ENCODE data around the gene MARCHF9. TPM values are rescaled to one million over a fixed set of nuclear protein-coding genes. Genes with fewer than 3 reads are reported as not detected.

MARCHF9 gene
- total and polyA plus RNA-seq, 2 experiments from 2014 or later = 0.18 to 0.97 TPM

- WGBS, 2 experiments (ENCODE audit: low coverage in 1 of 2, low lambda C conversion rate in 2 of 2, missing lambda C conversion rate in 2 of 2) = 61 to 73% methylated on average over 2 to 3 of the region's 3 CpGs
Measured at GRCh38 chr12:57775044-57775443, 20.1 kb downstream of the MARCHF9 start.

GRCh38 chr12:57775563-57776246, 20.8 kb downstream of the MARCHF9 start:
- H3K4me3 ChIP-seq = no peak overlapping the region
- H4K20me1 ChIP-seq (ENCODE audit: insufficient read depth) = no peaks in the 10 kb centered on the region
- no peak for TF ChIP-seq EZH2 (IDR thresholded peaks at IDR 0.05; ENCODE audit: insufficient read depth, poor library complexity, severe bottlenecking)
- TF ChIP-seq EZH2phosphoT487 (IDR thresholded peaks at IDR 0.05; ENCODE audit: insufficient read depth, low read depth) = no peak
- 72 to 76% methylated on average over 4 of the region's 4 CpGs for WGBS, 2 experiments (ENCODE audit: low coverage in 1 of 2, low lambda C conversion rate in 2 of 2, missing lambda C conversion rate in 2 of 2)
- H3K4me1 ChIP-seq (ENCODE audit: insufficient read depth) = peaks cover 3% of the 10 kb centered on the region
- no peak overlapping the region for H3K27ac ChIP-seq
- no peak overlapping the region for H3K9ac ChIP-seq
- no peak overlapping the region for H3K4me2 ChIP-seq (ENCODE audit: unreplicated experiment)
- H3K9me2 ChIP-seq (ENCODE audit: insufficient read depth) = no peaks in the 10 kb centered on the region
- H2AFZ ChIP-seq = no peak overlapping the region
- no peaks in the 10 kb centered on the region for H3K9me3 ChIP-seq (ENCODE audit: low read depth)
- H3K79me2 ChIP-seq (ENCODE audit: insufficient read depth) = peaks cover 25% of the 10 kb centered on the region
- H3K27me3 ChIP-seq (replicated peaks; ENCODE audit: insufficient read depth) = no peaks in the 10 kb centered on the region
- H3F3A ChIP-seq (ENCODE audit: insufficient read depth) = peaks cover under 1% of the 10 kb centered on the region; the same call in 1 of the 2 replicates
- DNase-seq = no peak
- H3K36me3 ChIP-seq (ENCODE audit: low read depth) = no peaks in the 10 kb centered on the region
- in situ Hi-C loops (cut with MboI) = no loop called here

More at GRCh38 chr12:57775044-57775443, 20.1 kb downstream of the MARCHF9 start:
- Histone ChIP-seq H3K4me1 (ENCODE audit: insufficient read depth) (peaks cover 3% of the 10 kb centered on the region), H3K79me2 (ENCODE audit: insufficient read depth) (peaks cover 31% of the 10 kb centered on the region), H4K20me1 (ENCODE audit: insufficient read depth) (no peaks in the 10 kb centered on the region), H3K27ac (no peak overlapping the region), H3K9me2 (ENCODE audit: insufficient read depth) (no peaks in the 10 kb centered on the region), H3K9ac (no peak overlapping the region), H2AFZ (no peak overlapping the region), H3F3A (ENCODE audit: insufficient read depth) (no peaks in the 10 kb centered on the region; the same call in 1 of the 2 replicates), H3K9me3 (ENCODE audit: low read depth) (no peaks in the 10 kb centered on the region), H3K27me3 (replicated peaks; ENCODE audit: insufficient read depth) (no peaks in the 10 kb centered on the region), H3K4me3 (no peak overlapping the region), H3K36me3 (ENCODE audit: low read depth) (no peaks in the 10 kb centered on the region), H3K4me2 (ENCODE audit: unreplicated experiment) (no peak overlapping the region)
- TF ChIP-seq EZH2 (IDR thresholded peaks at IDR 0.05; ENCODE audit: insufficient read depth, poor library complexity, severe bottlenecking) (no peak), EZH2phosphoT487 (IDR thresholded peaks at IDR 0.05; ENCODE audit: insufficient read depth, low read depth) (no peak)
- no peak for DNase-seq
- in situ Hi-C loops (cut with MboI) = no loop called here

GRCh38 chr12:57776247-57776587, 21.3 kb downstream of the MARCHF9 start:
- Histone ChIP-seq H2AFZ (no peak overlapping the region), H3K4me3 (no peak overlapping the region), H3K27ac (no peak overlapping the region), H3K27me3 (replicated peaks; ENCODE audit: insufficient read depth) (no peaks in the 10 kb centered on the region), H3K9me3 (ENCODE audit: low read depth) (no peaks in the 10 kb centered on the region), H4K20me1 (ENCODE audit: insufficient read depth) (no peaks in the 10 kb centered on the region), H3K4me2 (ENCODE audit: unreplicated experiment) (no peak overlapping the region), H3K4me1 (ENCODE audit: insufficient read depth) (no peaks in the 10 kb centered on the region; the same call in 1 of the 2 replicates), H3K9me2 (ENCODE audit: insufficient read depth) (no peaks in the 10 kb centered on the region), H3F3A (ENCODE audit: insufficient read depth) (peaks cover 6% of the 10 kb centered on the region), H3K79me2 (ENCODE audit: insufficient read depth) (peaks cover 20% of the 10 kb centered on the region), H3K9ac (no peak overlapping the region), H3K36me3 (ENCODE audit: low read depth) (no peaks in the 10 kb centered on the region)
- in situ Hi-C loops (cut with MboI) = no loop called here
- no peak for DNase-seq
- no peak for TF ChIP-seq EZH2 (IDR thresholded peaks at IDR 0.05; ENCODE audit: insufficient read depth, poor library complexity, severe bottlenecking)
- TF ChIP-seq EZH2phosphoT487 (IDR thresholded peaks at IDR 0.05; ENCODE audit: insufficient read depth, low read depth) = no peak
- 69 to 90% methylated on average over 2 of the region's 2 CpGs for WGBS, 2 experiments (ENCODE audit: low coverage in 1 of 2, low lambda C conversion rate in 2 of 2, missing lambda C conversion rate in 2 of 2)

GRCh38 chr12:57777367-57777766, 22.5 kb downstream of the MARCHF9 start:
- no peak for DNase-seq
- Histone ChIP-seq H2AFZ (no peak overlapping the region), H3F3A (ENCODE audit: insufficient read depth) (peaks cover 17% of the 10 kb centered on the region), H3K9ac (no peak overlapping the region), H3K27me3 (replicated peaks; ENCODE audit: insufficient read depth) (no peaks in the 10 kb centered on the region), H3K4me3 (no peak overlapping the region), H3K27ac (no peak overlapping the region), H3K9me3 (ENCODE audit: low read depth) (no peaks in the 10 kb centered on the region), H4K20me1 (ENCODE audit: insufficient read depth) (no peaks in the 10 kb centered on the region), H3K36me3 (ENCODE audit: low read depth) (no peaks in the 10 kb centered on the region), H3K4me2 (ENCODE audit: unreplicated experiment) (no peak overlapping the region), H3K9me2 (ENCODE audit: insufficient read depth) (no peaks in the 10 kb centered on the region), H3K79me2 (ENCODE audit: insufficient read depth) (peaks cover 18% of the 10 kb centered on the region), H3K4me1 (ENCODE audit: insufficient read depth) (peaks cover 3% of the 10 kb centered on the region; the same call in 1 of the 2 replicates)
- in situ Hi-C loops (cut with MboI) = no loop called here
- no peak for TF ChIP-seq EZH2phosphoT487 (IDR thresholded peaks at IDR 0.05; ENCODE audit: insufficient read depth, low read depth)
- TF ChIP-seq EZH2 (IDR thresholded peaks at IDR 0.05; ENCODE audit: insufficient read depth, poor library complexity, severe bottlenecking) = no peak
- WGBS, 2 experiments (ENCODE audit: low coverage in 1 of 2, low lambda C conversion rate in 2 of 2, missing lambda C conversion rate in 2 of 2) = 75 to 82% methylated on average over 7 of the region's 7 CpGs
